HEK293 (cell line): ENCODE data around the gene NAA16.

Experiments used
- CTCF ChIA-PET: fragments of 350-600 bp; formaldehyde crosslinking; extraction: SDS; loops from one replicate; lab custom pipeline; 2021; ENCODE audit warnings: antibody characterized with exemption; lab: Yijun Ruan, JAX
- POLR2A ChIA-PET: fragments of 300-600 bp; formaldehyde crosslinking; extraction: SDS; loops from one replicate; lab custom pipeline; 2020; ENCODE audit warnings: antibody characterized with exemption, inconsistent platforms; lab: Yijun Ruan, JAX
- H3K27ac ChIP-seq: fragments of 200-500 bp; sonication (Bioruptor generic); 2 replicates; pipeline ENCODE4 v1.5.1; 2014; ENCODE audit warnings: low read depth, low read length, control low read depth, inconsistent platforms; ENCODE audit errors: extremely low read depth
- H3K36me3 ChIP-seq, 2 experiments: fragments of 200-500 bp in 1 of 2; sonication (Bioruptor generic) in 1 of 2; 1 replicate in 1 of 2; 2 replicates in 1 of 2; pipeline ENCODE4 v1.5.1; 2014 to 2017; ENCODE audit warnings: inconsistent platforms in 2 of 2, low read length in 2 of 2; ENCODE audit not compliant: control insufficient read depth in 2 of 2, insufficient read depth in 1 of 2
- H3K4me1 ChIP-seq: fragments of 200-500 bp; sonication (Bioruptor generic); 2 replicates; pipeline ENCODE4 v1.5.1; 2014; ENCODE audit warnings: mild to moderate bottlenecking, low read length, inconsistent platforms; ENCODE audit not compliant: control insufficient read depth, insufficient read depth
- H3K4me3 ChIP-seq: 2 replicates; pipeline ENCODE4 v1.5.1; 2011; ENCODE audit warnings: low read depth, mild to moderate bottlenecking, control low read depth, low read length, moderate library complexity
- H3K9me3 ChIP-seq: fragments of 200-500 bp; sonication (Bioruptor generic); 2 replicates; pipeline ENCODE4 v1.5.1; 2014; ENCODE audit warnings: low read depth, low read length, inconsistent platforms; ENCODE audit not compliant: control insufficient read depth, insufficient read depth
- FEZF1 ChIP-seq: fragments of 450-650 bp; formaldehyde crosslinking; IDR thresholded peaks from 2 replicates; pipeline ENCODE4 v1.5.1; 2016; ENCODE audit warnings: missing biosample characterization, missing genetic modification characterization
- GFI1B ChIP-seq: fragments of 450-650 bp; formaldehyde crosslinking; IDR thresholded peaks from 2 replicates; pipeline ENCODE4 v1.5.1; 2016; ENCODE audit warnings: missing biosample characterization, missing genetic modification characterization
- SCRT1 ChIP-seq: fragments of 450-650 bp; formaldehyde crosslinking; IDR thresholded peaks from 2 replicates; pipeline ENCODE4 v1.5.1; 2016; ENCODE audit warnings: missing biosample characterization, missing genetic modification characterization, borderline replicate concordance
- SP7 ChIP-seq: fragments of 450-650 bp; formaldehyde crosslinking; IDR thresholded peaks from 2 replicates; pipeline ENCODE4 v1.5.1; 2016; ENCODE audit warnings: missing biosample characterization, missing genetic modification characterization
- ZBTB1 ChIP-seq: fragments of 450-650 bp; formaldehyde crosslinking; IDR thresholded peaks from 2 replicates; pipeline ENCODE4 v1.5.1; 2016; ENCODE audit warnings: missing biosample characterization, missing genetic modification characterization
- ZFP69B ChIP-seq: fragments of 450-650 bp; formaldehyde crosslinking; IDR thresholded peaks from 2 replicates; pipeline ENCODE4 v1.5.1; 2016; ENCODE audit warnings: missing biosample characterization, missing genetic modification characterization
- ZNF529 ChIP-seq: fragments of 450-650 bp; formaldehyde crosslinking; IDR thresholded peaks from 2 replicates; pipeline ENCODE4 v1.5.1; 2017; ENCODE audit warnings: missing genetic modification characterization, missing biosample characterization; ENCODE audit not compliant: insufficient replicate concordance
- ZNF558 ChIP-seq: fragments of 450-650 bp; formaldehyde crosslinking; IDR thresholded peaks from 2 replicates; pipeline ENCODE4 v1.5.1; 2016; ENCODE audit warnings: missing biosample characterization, missing genetic modification characterization
- ZNF658 ChIP-seq: fragments of 450-650 bp; formaldehyde crosslinking; IDR thresholded peaks from 2 replicates; pipeline ENCODE4; 2016; ENCODE audit warnings: missing biosample characterization, missing genetic modification characterization
- ZSCAN30 ChIP-seq: fragments of 450-650 bp; IDR thresholded peaks from 2 replicates; pipeline ENCODE4 v1.5.1; 2018; ENCODE audit warnings: missing biosample characterization, mild to moderate bottlenecking, missing genetic modification characterization, moderate library complexity
- TF ChIP-seq, protein P1 (sequence below): fragments of 450-650 bp; formaldehyde crosslinking; IDR thresholded peaks from 2 replicates; pipeline ENCODE4 v1.5.1; 2017; ENCODE audit warnings: missing biosample characterization, missing genetic modification characterization
- TF ChIP-seq, protein P2 (sequence below): fragments of 450-650 bp; formaldehyde crosslinking; IDR thresholded peaks from 2 replicates; pipeline ENCODE4 v1.5.1; 2016; ENCODE audit warnings: missing biosample characterization, missing genetic modification characterization
- TF ChIP-seq, protein P3 (sequence below): fragments of 450-650 bp; formaldehyde crosslinking; IDR thresholded peaks from 2 replicates; pipeline ENCODE4 v1.5.1; 2017; ENCODE audit warnings: missing biosample characterization, missing genetic modification characterization
- TF ChIP-seq, protein P4 (sequence below): fragments of 450-650 bp; formaldehyde crosslinking; IDR thresholded peaks from 2 replicates; pipeline ENCODE4 v1.5.1; 2016; ENCODE audit warnings: missing biosample characterization, missing genetic modification characterization, low read depth
- TF ChIP-seq, protein P5 (sequence below): fragments of 450-650 bp; formaldehyde crosslinking; conservative IDR thresholded peaks from 2 replicates; pipeline ENCODE4 v1.5.1; 2016; ENCODE audit warnings: low read depth, missing biosample characterization, missing genetic modification characterization
- TF ChIP-seq, protein P6 (sequence below): fragments of 450-650 bp; formaldehyde crosslinking; IDR thresholded peaks from 2 replicates; pipeline ENCODE4 v1.5.1; 2016; ENCODE audit warnings: missing biosample characterization, missing genetic modification characterization

Gene NAA16

DNA sequence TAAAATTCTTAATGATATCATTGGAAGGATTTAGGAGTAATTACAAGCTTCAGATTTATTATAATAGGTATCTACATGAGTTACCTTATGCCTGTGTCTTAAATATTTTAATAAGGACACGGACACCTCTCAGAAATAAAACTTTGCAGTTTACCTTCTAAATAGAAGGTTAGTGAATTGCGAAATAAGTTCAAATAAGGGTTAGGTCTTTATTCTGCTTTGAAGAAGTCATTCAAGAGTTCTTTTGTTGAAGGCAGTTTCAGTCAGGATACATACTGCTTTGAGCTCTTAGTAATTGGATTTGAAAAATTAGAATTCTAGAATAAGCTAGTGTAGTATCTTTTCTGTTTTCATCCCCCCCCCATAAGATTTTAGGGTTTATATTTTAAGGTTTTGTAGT, 53.0 kb downstream of the NAA16 start (continued):
- TF ChIP-seq, protein P1, sequence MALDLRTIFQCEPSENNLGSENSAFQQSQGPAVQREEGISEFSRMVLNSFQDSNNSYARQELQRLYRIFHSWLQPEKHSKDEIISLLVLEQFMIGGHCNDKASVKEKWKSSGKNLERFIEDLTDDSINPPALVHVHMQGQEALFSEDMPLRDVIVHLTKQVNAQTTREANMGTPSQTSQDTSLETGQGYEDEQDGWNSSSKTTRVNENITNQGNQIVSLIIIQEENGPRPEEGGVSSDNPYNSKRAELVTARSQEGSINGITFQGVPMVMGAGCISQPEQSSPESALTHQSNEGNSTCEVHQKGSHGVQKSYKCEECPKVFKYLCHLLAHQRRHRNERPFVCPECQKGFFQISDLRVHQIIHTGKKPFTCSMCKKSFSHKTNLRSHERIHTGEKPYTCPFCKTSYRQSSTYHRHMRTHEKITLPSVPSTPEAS: no peak

DNA sequence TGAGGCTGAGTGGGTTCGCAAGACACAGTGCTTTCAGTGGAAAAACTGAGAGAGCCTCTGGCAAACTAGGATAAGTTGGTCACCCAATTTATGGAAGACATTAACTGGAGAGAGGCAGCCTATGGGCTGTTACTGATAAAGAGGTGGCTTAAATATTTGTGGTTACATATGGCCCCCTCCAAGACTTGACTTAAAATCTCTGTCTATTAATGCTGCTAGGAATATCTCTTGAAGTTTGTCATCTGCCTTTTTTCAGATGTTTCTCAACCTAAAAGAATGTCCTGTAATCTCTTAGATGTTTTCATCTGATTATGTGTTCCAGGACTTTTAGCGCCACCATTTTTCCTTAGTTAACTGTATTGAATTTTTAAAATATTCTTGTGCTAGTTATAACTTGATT, 54.6 kb downstream of the NAA16 start:
- Histone ChIP-seq H3K9me3 (no peaks in the 10 kb centered on the region), H3K27ac (no peak overlapping the region), H3K36me3 (peaks cover 22 to 63% of the 10 kb centered on the region in 2 experiments), H3K4me3 (no peak overlapping the region), H3K4me1 (no peaks in the 10 kb centered on the region)
- ChIA-PET CTCF (interaction anchor here (1.8 kb wide), 1 partner anchor 13 kb away, joined by 7 read pairs; no protein-coding TSS in a partner anchor), POLR2A (no interaction called here)
- TF ChIP-seq, protein P2, sequence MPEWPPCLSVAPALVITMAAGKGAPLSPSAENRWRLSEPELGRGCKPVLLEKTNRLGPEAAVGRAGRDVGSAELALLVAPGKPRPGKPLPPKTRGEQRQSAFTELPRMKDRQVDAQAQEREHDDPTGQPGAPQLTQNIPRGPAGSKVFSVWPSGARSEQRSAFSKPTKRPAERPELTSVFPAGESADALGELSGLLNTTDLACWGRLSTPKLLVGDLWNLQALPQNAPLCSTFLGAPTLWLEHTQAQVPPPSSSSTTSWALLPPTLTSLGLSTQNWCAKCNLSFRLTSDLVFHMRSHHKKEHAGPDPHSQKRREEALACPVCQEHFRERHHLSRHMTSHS (tag by site-specific recombination): no peak
- TF ChIP-seq ZNF558: no peak

DNA sequence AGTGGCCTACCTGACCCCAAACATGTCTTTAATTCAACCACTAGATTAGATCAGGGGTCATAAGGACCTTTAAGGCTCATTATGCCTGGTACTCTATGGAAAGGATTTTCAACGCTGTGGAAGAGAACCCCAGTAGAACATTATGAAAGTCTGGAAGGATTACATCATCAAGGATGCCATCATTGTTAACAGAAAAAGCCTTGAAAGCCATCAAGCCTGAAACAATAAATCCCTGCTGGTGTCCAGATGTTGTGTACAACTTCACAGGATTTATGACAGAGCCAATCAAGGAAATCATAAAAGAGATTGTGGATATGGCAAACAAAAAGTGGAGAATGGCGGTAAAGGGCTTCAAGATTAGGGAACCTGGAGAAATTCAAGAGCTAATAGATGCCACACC, 59.7 kb downstream of the NAA16 start:
- Histone ChIP-seq H3K27ac (no peak overlapping the region), H3K4me3 (no peak overlapping the region), H3K4me1 (no peaks in the 10 kb centered on the region), H3K9me3 (no peaks in the 10 kb centered on the region), H3K36me3 (peaks cover 30 to 70% of the 10 kb centered on the region in 2 experiments)
- CTCF ChIA-PET: no interaction called here
- POLR2A ChIA-PET: no interaction called here
- no peak for TF ChIP-seq GFI1B (tag by site-specific recombination)
- TF ChIP-seq, protein P3, sequence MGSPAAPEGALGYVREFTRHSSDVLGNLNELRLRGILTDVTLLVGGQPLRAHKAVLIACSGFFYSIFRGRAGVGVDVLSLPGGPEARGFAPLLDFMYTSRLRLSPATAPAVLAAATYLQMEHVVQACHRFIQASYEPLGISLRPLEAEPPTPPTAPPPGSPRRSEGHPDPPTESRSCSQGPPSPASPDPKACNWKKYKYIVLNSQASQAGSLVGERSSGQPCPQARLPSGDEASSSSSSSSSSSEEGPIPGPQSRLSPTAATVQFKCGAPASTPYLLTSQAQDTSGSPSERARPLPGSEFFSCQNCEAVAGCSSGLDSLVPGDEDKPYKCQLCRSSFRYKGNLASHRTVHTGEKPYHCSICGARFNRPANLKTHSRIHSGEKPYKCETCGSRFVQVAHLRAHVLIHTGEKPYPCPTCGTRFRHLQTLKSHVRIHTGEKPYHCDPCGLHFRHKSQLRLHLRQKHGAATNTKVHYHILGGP (tag by site-specific recombination): 0 out of 2 replicates have a peak, but pooled peaks have one; percentile 42
- TF ChIP-seq, protein P4, sequence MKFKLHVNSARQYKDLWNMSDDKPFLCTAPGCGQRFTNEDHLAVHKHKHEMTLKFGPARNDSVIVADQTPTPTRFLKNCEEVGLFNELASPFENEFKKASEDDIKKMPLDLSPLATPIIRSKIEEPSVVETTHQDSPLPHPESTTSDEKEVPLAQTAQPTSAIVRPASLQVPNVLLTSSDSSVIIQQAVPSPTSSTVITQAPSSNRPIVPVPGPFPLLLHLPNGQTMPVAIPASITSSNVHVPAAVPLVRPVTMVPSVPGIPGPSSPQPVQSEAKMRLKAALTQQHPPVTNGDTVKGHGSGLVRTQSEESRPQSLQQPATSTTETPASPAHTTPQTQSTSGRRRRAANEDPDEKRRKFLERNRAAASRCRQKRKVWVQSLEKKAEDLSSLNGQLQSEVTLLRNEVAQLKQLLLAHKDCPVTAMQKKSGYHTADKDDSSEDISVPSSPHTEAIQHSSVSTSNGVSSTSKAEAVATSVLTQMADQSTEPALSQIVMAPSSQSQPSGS (tag by site-specific recombination): peak; percentile 69

DNA sequence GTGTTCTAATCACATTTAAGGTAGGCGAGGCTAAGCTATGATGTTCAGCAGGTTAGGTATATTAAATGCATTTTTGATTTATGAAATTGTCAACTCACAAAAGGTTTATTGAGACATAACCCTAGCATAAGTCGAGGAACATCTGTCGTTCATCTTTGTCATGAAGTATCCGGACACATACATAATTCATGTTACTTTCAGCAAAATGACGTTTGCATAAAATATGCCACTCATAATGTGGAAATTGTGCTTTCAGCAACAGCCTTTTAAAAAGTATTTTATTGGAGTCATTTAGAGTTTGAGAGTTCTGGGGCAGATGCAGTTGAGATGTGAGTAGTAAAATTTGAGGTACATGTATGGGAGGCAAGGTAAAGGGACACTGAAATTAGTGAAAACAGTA, 66.4 kb downstream of the NAA16 start:
- no peak overlapping the region for H3K27ac ChIP-seq
- no peaks in the 10 kb centered on the region for H3K4me1 ChIP-seq
- no peak overlapping the region for H3K4me3 ChIP-seq
- H3K9me3 ChIP-seq: no peaks in the 10 kb centered on the region
- CTCF ChIA-PET: no interaction called here
- peaks cover 8 to 29% of the 10 kb centered on the region in 2 experiments for H3K36me3 ChIP-seq
- POLR2A ChIA-PET: no interaction called here
- TF ChIP-seq ZNF658 (tag by site-specific recombination) (no peak), ZFP69B (no peak), ZNF529 (tag by site-specific recombination) (no peak), FEZF1 (tag by site-specific recombination) (no peak), ZSCAN30 (tag by site-specific recombination) (no peak), SCRT1 (tag by site-specific recombination) (no peak), ZBTB1 (no peak), SP7 (tag by site-specific recombination) (no peak)
- TF ChIP-seq, protein P5, sequence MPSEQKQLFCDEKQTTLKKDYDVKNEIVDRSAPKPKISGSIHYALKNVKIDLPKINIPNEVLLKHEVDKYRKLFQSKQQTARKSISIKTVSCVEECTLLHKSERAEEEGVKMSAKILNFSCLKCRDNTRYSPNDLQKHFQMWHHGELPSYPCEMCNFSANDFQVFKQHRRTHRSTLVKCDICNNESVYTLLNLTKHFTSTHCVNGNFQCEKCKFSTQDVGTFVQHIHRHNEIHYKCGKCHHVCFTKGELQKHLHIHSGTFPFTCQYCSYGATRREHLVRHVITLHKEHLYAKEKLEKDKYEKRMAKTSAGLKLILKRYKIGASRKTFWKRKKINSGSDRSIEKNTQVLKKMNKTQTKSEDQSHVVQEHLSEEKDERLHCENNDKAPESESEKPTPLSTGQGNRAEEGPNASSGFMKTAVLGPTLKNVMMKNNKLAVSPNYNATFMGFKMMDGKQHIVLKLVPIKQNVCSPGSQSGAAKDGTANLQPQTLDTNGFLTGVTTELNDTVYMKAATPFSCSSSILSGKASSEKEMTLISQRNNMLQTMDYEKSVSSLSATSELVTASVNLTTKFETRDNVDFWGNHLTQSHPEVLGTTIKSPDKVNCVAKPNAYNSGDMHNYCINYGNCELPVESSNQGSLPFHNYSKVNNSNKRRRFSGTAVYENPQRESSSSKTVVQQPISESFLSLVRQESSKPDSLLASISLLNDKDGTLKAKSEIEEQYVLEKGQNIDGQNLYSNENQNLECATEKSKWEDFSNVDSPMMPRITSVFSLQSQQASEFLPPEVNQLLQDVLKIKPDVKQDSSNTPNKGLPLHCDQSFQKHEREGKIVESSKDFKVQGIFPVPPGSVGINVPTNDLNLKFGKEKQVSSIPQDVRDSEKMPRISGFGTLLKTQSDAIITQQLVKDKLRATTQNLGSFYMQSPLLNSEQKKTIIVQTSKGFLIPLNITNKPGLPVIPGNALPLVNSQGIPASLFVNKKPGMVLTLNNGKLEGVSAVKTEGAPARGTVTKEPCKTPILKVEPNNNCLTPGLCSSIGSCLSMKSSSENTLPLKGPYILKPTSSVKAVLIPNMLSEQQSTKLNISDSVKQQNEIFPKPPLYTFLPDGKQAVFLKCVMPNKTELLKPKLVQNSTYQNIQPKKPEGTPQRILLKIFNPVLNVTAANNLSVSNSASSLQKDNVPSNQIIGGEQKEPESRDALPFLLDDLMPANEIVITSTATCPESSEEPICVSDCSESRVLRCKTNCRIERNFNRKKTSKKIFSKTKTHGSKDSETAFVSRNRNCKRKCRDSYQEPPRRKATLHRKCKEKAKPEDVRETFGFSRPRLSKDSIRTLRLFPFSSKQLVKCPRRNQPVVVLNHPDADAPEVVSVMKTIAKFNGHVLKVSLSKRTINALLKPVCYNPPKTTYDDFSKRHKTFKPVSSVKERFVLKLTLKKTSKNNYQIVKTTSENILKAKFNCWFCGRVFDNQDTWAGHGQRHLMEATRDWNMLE (tag by site-specific recombination): no peak
- TF ChIP-seq, protein P6, sequence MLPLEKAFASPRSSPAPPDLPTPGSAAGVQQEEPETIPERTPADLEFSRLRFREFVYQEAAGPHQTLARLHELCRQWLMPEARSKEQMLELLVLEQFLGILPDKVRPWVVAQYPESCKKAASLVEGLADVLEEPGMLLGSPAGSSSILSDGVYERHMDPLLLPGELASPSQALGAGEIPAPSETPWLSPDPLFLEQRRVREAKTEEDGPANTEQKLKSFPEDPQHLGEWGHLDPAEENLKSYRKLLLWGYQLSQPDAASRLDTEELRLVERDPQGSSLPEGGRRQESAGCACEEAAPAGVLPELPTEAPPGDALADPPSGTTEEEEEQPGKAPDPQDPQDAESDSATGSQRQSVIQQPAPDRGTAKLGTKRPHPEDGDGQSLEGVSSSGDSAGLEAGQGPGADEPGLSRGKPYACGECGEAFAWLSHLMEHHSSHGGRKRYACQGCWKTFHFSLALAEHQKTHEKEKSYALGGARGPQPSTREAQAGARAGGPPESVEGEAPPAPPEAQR (tag by site-specific recombination): no peak
